Measurements from ENCODE around the gene GAGE12J.
"Not testable (repeated sequence)": the region's sequence is repeated elsewhere in the genome, so short reads cannot be mapped to it uniquely, and the experiment has no call there.

GAGE12J gene

GRCh38 chrX:49321737-49322136 lies at the start of gene GAGE12J:
TSS of gene GAGE12J (plus strand) at chrX:49322037. CDS start at chrX:49323194, 1,157 bp downstream.
- not testable (repeated sequence) for H3K27ac ChIP-seq

GRCh38 chrX:49272421-49272820 lies 49.4 kb upstream of the GAGE12J start:
- no peak for TF ChIP-seq ZFX (IDR thresholded peaks at IDR 0.05)
- no peak for TF ChIP-seq CTCF (conservative IDR thresholded peaks at IDR 0.05)
- H3K27ac ChIP-seq = peak overlapping the region; percentile 98; the same call in 1 of the 2 replicates

GRCh38 chrX:49273181-49273727 lies 48.6 kb upstream of the GAGE12J start:
- H3K27ac ChIP-seq = no peak overlapping the region
- TF ChIP-seq ZFX (IDR thresholded peaks at IDR 0.05) (no peak), CTCF (conservative IDR thresholded peaks at IDR 0.05) (no peak)

GRCh38 chrX:49276207-49276606 lies 45.6 kb upstream of the GAGE12J start:
- TF ChIP-seq CTCF (conservative IDR thresholded peaks at IDR 0.05) (no peak), ZFX (IDR thresholded peaks at IDR 0.05) (no peak)
- H3K27ac ChIP-seq = no peak overlapping the region

- no peak for TF ChIP-seq ZFX (IDR thresholded peaks at IDR 0.05)
- TF ChIP-seq CTCF (conservative IDR thresholded peaks at IDR 0.05) = no peak
- no peak overlapping the region for H3K27ac ChIP-seq
Observed at GRCh38 chrX:49276671-49277534, 44.9 kb upstream of the GAGE12J start.

- H3K27ac ChIP-seq = no peak overlapping the region
- TF ChIP-seq ZFX (IDR thresholded peaks at IDR 0.05) = no peak
- TF ChIP-seq CTCF (conservative IDR thresholded peaks at IDR 0.05) = no peak
Observed at GRCh38 chrX:49277535-49277830, 44.4 kb upstream of the GAGE12J start.

- no peak overlapping the region for H3K27ac ChIP-seq
- TF ChIP-seq ZFX (IDR thresholded peaks at IDR 0.05) = no peak
- no peak for TF ChIP-seq CTCF (conservative IDR thresholded peaks at IDR 0.05)
Observed at GRCh38 chrX:49278081-49278480, 43.8 kb upstream of the GAGE12J start.

- H3K27ac ChIP-seq = no peak overlapping the region
- TF ChIP-seq ZFX (IDR thresholded peaks at IDR 0.05) (no peak), CTCF (conservative IDR thresholded peaks at IDR 0.05) (no peak)
Observed at GRCh38 chrX:49282647-49283011, 39.2 kb upstream of the GAGE12J start.

All from C4-2B (cell line).